Fibroblast of gingiva (primary cell): ENCODE data around the gene SUMO2.
"Not testable (repeated sequence)": the region's sequence is repeated elsewhere in the genome, so short reads cannot be mapped to it uniquely, and the experiment has no call there.

Experiments used
- DNase-seq: peaks from one replicate; pipeline ENCODE4 v3.0.0-alpha.2; 2011; ENCODE audit warnings: low read depth

Gene SUMO2

GRCh38 chr17:75181608-75182318 lies 996 bp downstream of the SUMO2 start:
- no peak for DNase-seq

- no peak for DNase-seq
These were observed 1.6 kb downstream of the SUMO2 start for GRCh38 chr17:75181110-75181509.

- DNase-seq = no peak
These were observed 4.3 kb downstream of the SUMO2 start for GRCh38 chr17:75178453-75178852.

- no peak for DNase-seq
These were observed 6.1 kb downstream of the SUMO2 start for GRCh38 chr17:75176625-75177024.

- DNase-seq = no peak
These were observed 7.8 kb downstream of the SUMO2 start for GRCh38 chr17:75174996-75175395.

GRCh38 chr17:75173526-75173925 lies 9.2 kb downstream of the SUMO2 start:
- DNase-seq = no peak

GRCh38 chr17:75168998-75169397 lies 13.8 kb downstream of the SUMO2 start:
- DNase-seq = no peak

GRCh38 chr17:75164606-75165005 lies 18.2 kb downstream of the SUMO2 start:
- DNase-seq = not testable (repeated sequence)

- no peak for DNase-seq
These were observed 19.7 kb downstream of the SUMO2 start for GRCh38 chr17:75163074-75163473.

GRCh38 chr17:75160211-75160610 lies 22.5 kb downstream of the SUMO2 start:
- DNase-seq = no peak

- DNase-seq = no peak
These were observed 23.3 kb downstream of the SUMO2 start for GRCh38 chr17:75159196-75160031.

- DNase-seq = not testable (repeated sequence)
These were observed 24.3 kb downstream of the SUMO2 start for GRCh38 chr17:75158480-75158879.

GRCh38 chr17:75155191-75155601 lies 27.6 kb downstream of the SUMO2 start:
- DNase-seq = no peak

- peak; percentile 98 for DNase-seq
These were observed 28.3 kb downstream of the SUMO2 start, which contains the start of gene JPT1 for GRCh38 chr17:75154195-75155106. Gene JPT1, minus strand, starts transcription at chr17:75154512. Its CDS starts 115 bp downstream, at chr17:75154397.

GRCh38 chr17:75153780-75154194 lies 29.0 kb downstream of the SUMO2 start:
- DNase-seq = no peak

- DNase-seq = no peak
These were observed 29.6 kb downstream of the SUMO2 start for GRCh38 chr17:75152922-75153779.

GRCh38 chr17:75152523-75152921 lies 30.2 kb downstream of the SUMO2 start:
- no peak for DNase-seq

GRCh38 chr17:75151930-75152329 lies 30.8 kb downstream of the SUMO2 start:
- DNase-seq = no peak

- DNase-seq = no peak
These were observed 34.7 kb downstream of the SUMO2 start for GRCh38 chr17:75147878-75148546.

- DNase-seq = peak; percentile 21
These were observed 36.2 kb downstream of the SUMO2 start for GRCh38 chr17:75146592-75146991.
